ENCODE data around the gene CFL1.

The CFL1 gene

GRCh38 chr11:65887723-65888162, 29.8 kb upstream of the CFL1 start:
- DNase-seq = no peak

- DNase-seq = no peak
Observed at GRCh38 chr11:65886826-65887722, 29.1 kb upstream of the CFL1 start.

- no peak for DNase-seq
Observed at GRCh38 chr11:65885808-65886536, 28.0 kb upstream of the CFL1 start.

GRCh38 chr11:65885231-65885630, 27.3 kb upstream of the CFL1 start:
- DNase-seq = no peak

GRCh38 chr11:65884716-65885092, 26.7 kb upstream of the CFL1 start:
- DNase-seq = peak; percentile 84 to 86

- DNase-seq = no peak
Observed at GRCh38 chr11:65883786-65884715, 26.1 kb upstream of the CFL1 start.

- DNase-seq = no peak
Observed at GRCh38 chr11:65883058-65883761, 25.2 kb upstream of the CFL1 start.

- DNase-seq = no peak
Observed at GRCh38 chr11:65882120-65883057, 24.4 kb upstream of the CFL1 start.

GRCh38 chr11:65880844-65881421, 23.0 kb upstream of the CFL1 start:
- no peak for DNase-seq

- no peak for DNase-seq
Observed at GRCh38 chr11:65880027-65880426, 22.0 kb upstream of the CFL1 start.

- peak in 1 of 2 experiments; percentile 32 for DNase-seq
Observed at GRCh38 chr11:65879617-65880016, 21.6 kb upstream of the CFL1 start, which contains the start of gene CTSW. Gene CTSW (plus strand): TSS chr11:65879837. CDS start chr11:65879855, 18 bp downstream.

GRCh38 chr11:65873318-65874156, 15.6 kb upstream of the CFL1 start:
- peak; percentile 98 for DNase-seq

- no peak for DNase-seq
Observed at GRCh38 chr11:65872586-65873317, 14.8 kb upstream of the CFL1 start, which contains the start of gene EFEMP2. Gene EFEMP2 (minus strand): TSS chr11:65872800. CDS start chr11:65872354, 446 bp downstream.

GRCh38 chr11:65871811-65872548, 14.0 kb upstream of the CFL1 start:
- DNase-seq = no peak

GRCh38 chr11:65870706-65871681, 13.0 kb upstream of the CFL1 start:
- DNase-seq = no peak

GRCh38 chr11:65870307-65870658, 12.3 kb upstream of the CFL1 start:
- DNase-seq = no peak

All from activated CD4-positive, alpha-beta T cell treated with anti-CD3 and anti-CD28 coated beads, Interleukin-2, amount 50 U/mL, for 48 hours (primary cell).